Activated CD4-positive, alpha-beta T cell treated with anti-CD3 and anti-CD28 coated beads for 36 hours (primary cell): ENCODE data around the gene NHLRC4. TPM values are rescaled to one million over a fixed set of nuclear protein-coding genes. Genes with fewer than 3 reads are reported as not detected.
"Not testable (repeated sequence)": the region's sequence is repeated elsewhere in the genome, so short reads cannot be mapped to it uniquely, and the experiment has no call there.

Source experiments
- ATAC-seq: fragments of 200-7000 bp; cut with Tn5 transposase; one replicate; pipeline ENCODE4 v1.10.0; 2021; ENCODE audit warnings: mild to moderate bottlenecking, moderate library complexity
- CTCF ChIA-PET: fragments of 350-600 bp; sonication (Branson Sonifier 250); formaldehyde crosslinking; loops from one replicate; lab custom pipeline; 2021; ENCODE audit warnings: antibody characterized with exemption; lab: Charles Lee
- POLR2A ChIA-PET: fragments of 350-600 bp; sonication (Branson Sonifier 250); formaldehyde crosslinking; loops from one replicate; lab custom pipeline; 2021; ENCODE audit warnings: antibody characterized with exemption, inconsistent platforms; lab: Charles Lee
- DNase-seq: peaks from one replicate; pipeline ENCODE4 v3.0.0-alpha.2; 2020
- H3K27ac Mint-ChIP-seq: one replicate; pipeline ENCODE4 v1.8.0; 2021; ENCODE audit warnings: mixed read lengths
- H3K27me3 Mint-ChIP-seq: one replicate; pipeline ENCODE4 v1.8.0; 2021; ENCODE audit warnings: mixed read lengths
- H3K36me3 Mint-ChIP-seq: one replicate; pipeline ENCODE4 v1.8.0; 2021; ENCODE audit warnings: low read depth, mixed read lengths
- H3K4me1 Mint-ChIP-seq: one replicate; pipeline ENCODE4 v1.8.0; 2021; ENCODE audit warnings: mixed read lengths
- H3K4me3 Mint-ChIP-seq: one replicate; pipeline ENCODE4 v1.8.0; 2021; ENCODE audit warnings: mild to moderate bottlenecking, moderate library complexity, mixed read lengths
- H3K9me3 Mint-ChIP-seq: one replicate; pipeline ENCODE4 v1.8.0; 2021; ENCODE audit warnings: low read depth, mixed read lengths
- intact Hi-C, 2 experiments: fragments of 100-400 bp; cut with DNase I in 1 of 2; cut with micrococcal nuclease in 1 of 2; formaldehyde crosslinking; loops; one replicate each; pipeline versions ENCODE4 v1.14.2 to v1.15.1; 2022 to 2024; cut with DNase I, micrococcal nuclease
- total RNA-seq, 2 experiments: library from RNA; stranded (reverse); gene quantifications; one replicate each; pipeline ENCODE4 v1.2.3, GENCODE V29; 2021

Gene NHLRC4
- total RNA-seq, 2 experiments from 2014 or later: 0.19 to 0.87 TPM

DNA sequence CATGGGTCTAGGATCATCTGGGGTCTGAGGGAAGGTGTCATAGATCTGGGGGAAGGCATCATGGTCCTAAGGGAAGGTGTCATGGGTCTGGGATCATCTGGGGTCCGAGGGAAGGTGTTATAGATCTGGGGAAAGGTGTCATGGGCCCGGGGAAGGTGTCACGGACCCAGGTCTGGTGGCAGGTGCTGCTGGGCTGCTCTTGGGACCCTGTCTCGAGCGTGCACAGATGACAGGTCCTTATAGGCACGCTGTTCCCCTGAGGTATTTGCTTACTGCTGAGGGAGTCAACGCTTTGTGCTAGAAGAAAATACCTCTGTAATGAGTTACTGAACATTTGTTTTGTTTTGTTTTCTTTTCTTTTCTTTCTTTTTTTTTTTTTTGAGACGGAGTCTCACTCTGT, 24.4 kb downstream of the NHLRC4 start:
- H3K4me3 Mint-ChIP-seq: peak overlapping the region; percentile 79
- ChIA-PET CTCF (no interaction called here), POLR2A (no interaction called here)
- intact Hi-C loops: no loop called here
- H3K27ac Mint-ChIP-seq: peak overlapping the region; percentile 69
- no peaks in the 10 kb centered on the region for H3K27me3 Mint-ChIP-seq
- H3K4me1 Mint-ChIP-seq: peaks cover 25% of the 10 kb centered on the region
- H3K36me3 Mint-ChIP-seq: peaks cover 13% of the 10 kb centered on the region
- H3K9me3 Mint-ChIP-seq: no peaks in the 10 kb centered on the region
- DNase-seq: no peak
- ATAC-seq: no peak

DNA sequence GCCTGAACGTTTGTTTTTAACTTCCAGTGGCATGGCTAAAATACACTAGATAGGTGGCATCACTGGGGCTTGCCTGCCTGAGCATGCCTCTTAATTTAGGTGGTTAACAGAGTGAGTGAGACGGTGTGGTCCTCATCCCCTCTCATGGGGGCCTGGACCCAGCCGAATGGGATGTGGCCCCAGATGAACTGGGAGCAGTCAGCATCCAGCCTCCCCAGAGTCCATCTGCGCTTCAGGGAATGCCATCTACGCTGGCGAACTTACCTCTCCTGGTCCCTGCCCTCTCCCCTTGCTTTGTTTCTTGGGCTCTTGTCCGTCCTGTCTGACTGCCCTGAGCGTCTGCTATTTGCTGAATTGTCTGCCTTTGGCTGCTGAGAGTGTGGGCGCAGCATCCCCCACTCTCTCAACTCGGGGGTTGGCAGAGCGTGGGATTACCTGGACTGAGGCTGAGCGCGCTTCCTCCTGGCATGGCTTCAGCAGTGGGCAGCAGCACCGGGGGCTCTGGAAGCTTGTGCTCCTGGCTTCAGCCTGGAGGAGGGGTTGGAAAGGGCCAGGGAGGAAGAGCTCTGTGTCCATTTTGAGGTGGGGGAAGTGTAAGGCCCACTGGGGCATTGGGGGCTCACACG, 25.2 kb downstream of the NHLRC4 start:
- POLR2A ChIA-PET: no interaction called here
- CTCF ChIA-PET: interaction anchor here (1.0 kb wide), 1 partner anchor 18 kb away, joined by 4 read pairs; no protein-coding TSS in a partner anchor
- no peaks in the 10 kb centered on the region for H3K27me3 Mint-ChIP-seq
- DNase-seq (no peak), ATAC-seq (no peak)
- peaks cover 17% of the 10 kb centered on the region for H3K36me3 Mint-ChIP-seq
- peak overlapping the region; percentile 79 for H3K4me3 Mint-ChIP-seq
- H3K9me3 Mint-ChIP-seq: no peaks in the 10 kb centered on the region
- peaks cover 25% of the 10 kb centered on the region for H3K4me1 Mint-ChIP-seq
- intact Hi-C loops: no loop called here
- H3K27ac Mint-ChIP-seq: no peak overlapping the region

DNA sequence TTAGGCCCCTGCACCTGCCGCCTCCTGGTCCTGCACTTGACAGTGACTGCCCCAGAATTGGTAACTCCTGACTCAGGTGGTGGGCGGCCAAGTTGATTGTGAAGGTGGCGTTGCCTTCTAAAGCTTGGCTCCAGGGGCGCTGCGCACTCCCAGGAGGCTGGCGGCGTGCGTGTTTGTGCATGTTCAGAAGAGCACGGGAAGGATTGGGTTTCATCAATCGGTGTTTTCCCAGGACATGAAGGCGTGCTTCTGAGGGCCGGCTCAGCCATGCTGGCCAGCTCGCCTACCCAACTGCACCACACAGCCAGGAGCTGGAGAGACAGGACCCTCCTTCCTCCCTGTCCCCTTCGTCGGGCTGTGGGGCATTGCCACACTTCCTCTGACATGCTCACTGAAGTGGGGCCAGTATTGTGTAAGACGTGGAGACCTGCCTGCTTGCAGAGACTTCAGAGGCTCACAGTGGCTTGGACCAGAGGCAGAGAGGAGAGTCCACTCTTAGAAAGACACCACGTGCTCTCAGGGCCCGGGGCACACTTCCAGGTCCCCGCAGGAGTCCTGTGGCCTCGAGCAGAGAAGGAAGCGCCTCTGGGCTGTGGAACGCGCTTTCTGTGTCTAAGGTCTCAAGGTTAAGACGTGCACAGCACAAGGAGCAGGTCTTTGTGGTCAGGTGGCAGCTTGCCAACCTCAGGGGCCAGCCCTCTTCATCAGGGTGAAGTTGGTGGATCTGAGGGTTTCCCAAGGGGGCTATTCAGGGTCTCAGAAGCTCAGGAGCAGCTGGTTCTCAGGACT, 25.9 kb downstream of the NHLRC4 start:
- ChIA-PET POLR2A (no interaction called here), CTCF (interaction anchor here (0.7 to 1.0 kb wide), 2 partner anchors 17 to 194 kb away, joined by 3 to 4 read pairs; no protein-coding TSS in a partner anchor)
- Mint-ChIP-seq H3K27ac (no peak overlapping the region), H3K4me3 (no peak overlapping the region), H3K9me3 (no peaks in the 10 kb centered on the region), H3K36me3 (peaks cover 13% of the 10 kb centered on the region), H3K27me3 (no peaks in the 10 kb centered on the region), H3K4me1 (peaks cover 21% of the 10 kb centered on the region)
- ATAC-seq (no peak), DNase-seq (no peak)
- intact Hi-C loops: no loop called here

DNA sequence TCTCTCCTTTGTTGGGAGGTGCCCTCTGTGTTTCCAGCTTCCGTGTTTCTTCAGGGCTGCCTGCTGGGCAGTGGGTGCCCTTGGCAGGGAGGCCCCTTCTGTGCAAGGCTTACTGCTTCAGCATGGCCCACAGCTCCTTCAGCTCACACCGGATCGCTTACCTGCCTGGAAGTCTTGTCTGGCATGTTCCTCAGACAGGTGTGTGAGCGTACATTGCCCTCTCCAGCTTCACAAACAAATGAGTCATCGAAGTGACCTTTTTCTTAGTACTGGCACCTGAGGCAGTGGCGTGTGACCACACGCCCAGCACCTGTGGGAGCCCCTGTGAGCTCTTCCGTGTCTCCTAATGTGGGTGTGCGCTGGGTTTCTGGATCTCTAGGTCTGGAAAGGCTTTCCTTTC, 26.6 kb downstream of the NHLRC4 start:
- DNase-seq (no peak), ATAC-seq (no peak)
- ChIA-PET POLR2A (no interaction called here), CTCF (interaction anchor here (0.7 kb wide), 1 partner anchor 195 kb away, joined by 3 read pairs; no protein-coding TSS in a partner anchor)
- Mint-ChIP-seq H3K27me3 (no peaks in the 10 kb centered on the region), H3K4me1 (peaks cover 21% of the 10 kb centered on the region), H3K9me3 (no peaks in the 10 kb centered on the region), H3K27ac (no peak overlapping the region), H3K4me3 (no peak overlapping the region), H3K36me3 (peaks cover 7% of the 10 kb centered on the region)
- intact Hi-C loops: no loop called here

DNA sequence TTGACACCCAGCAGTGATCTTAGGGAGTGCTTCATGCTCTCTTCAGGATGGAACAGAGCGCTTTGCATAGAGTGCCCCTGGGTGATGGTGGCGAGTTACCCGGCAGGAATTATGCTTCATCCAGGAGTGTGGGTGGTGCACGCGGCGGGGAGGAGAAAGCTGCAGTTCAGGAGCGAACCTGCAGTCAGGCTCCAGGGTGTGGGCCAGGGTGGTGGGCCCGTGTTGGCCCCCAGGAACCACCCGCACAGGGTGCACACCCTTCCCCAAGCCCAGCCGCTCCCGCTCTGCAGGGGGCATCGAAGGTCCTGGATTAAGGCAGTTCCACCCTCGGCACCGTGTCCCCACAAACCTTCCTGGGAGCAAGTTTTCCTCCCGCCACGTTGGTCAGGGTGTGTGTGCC, 27.0 kb downstream of the NHLRC4 start:
- no peak for ATAC-seq
- peaks cover 4% of the 10 kb centered on the region for H3K36me3 Mint-ChIP-seq
- no peaks in the 10 kb centered on the region for H3K27me3 Mint-ChIP-seq
- H3K27ac Mint-ChIP-seq: no peak overlapping the region
- no peak for DNase-seq
- ChIA-PET POLR2A (no interaction called here), CTCF (interaction anchor here (0.7 kb wide), 1 partner anchor 195 kb away, joined by 3 read pairs; no protein-coding TSS in a partner anchor)
- H3K9me3 Mint-ChIP-seq: no peaks in the 10 kb centered on the region
- H3K4me3 Mint-ChIP-seq: no peak overlapping the region
- peaks cover 21% of the 10 kb centered on the region for H3K4me1 Mint-ChIP-seq
- intact Hi-C loops: no loop called here

DNA sequence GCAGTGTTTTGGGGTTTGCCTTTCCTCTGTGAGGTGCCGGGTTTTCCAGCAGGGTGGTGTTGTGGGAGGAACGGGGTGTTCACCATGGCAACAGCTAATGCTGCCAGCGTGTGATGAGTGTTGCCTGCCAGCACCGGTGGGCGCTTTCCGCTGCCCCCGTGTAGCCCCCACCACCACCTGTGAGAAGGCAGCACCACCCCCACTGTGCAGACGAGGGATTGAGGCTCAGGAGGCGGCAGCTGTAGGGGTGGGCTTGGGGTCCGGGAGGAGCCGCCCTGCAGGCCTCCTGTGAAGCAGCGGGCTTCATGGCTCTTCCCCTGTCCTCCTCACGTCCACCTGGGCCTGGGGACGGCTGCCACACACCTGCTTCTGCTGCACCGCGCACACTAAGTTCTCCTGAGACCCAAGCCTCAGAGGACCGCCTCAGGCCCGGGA, 28.3 kb downstream of the NHLRC4 start:
- intact Hi-C loops: no loop called here
- CTCF ChIA-PET: no interaction called here
- ATAC-seq (no peak), DNase-seq (no peak)
- Mint-ChIP-seq H3K27me3 (no peaks in the 10 kb centered on the region), H3K9me3 (no peaks in the 10 kb centered on the region), H3K36me3 (peaks cover 6% of the 10 kb centered on the region), H3K4me3 (no peak overlapping the region), H3K4me1 (peaks cover 21% of the 10 kb centered on the region), H3K27ac (no peak overlapping the region)
- POLR2A ChIA-PET: interaction anchor here (0.6 kb wide), 1 partner anchor 313 kb away, joined by 3 read pairs; no protein-coding TSS in a partner anchor

DNA sequence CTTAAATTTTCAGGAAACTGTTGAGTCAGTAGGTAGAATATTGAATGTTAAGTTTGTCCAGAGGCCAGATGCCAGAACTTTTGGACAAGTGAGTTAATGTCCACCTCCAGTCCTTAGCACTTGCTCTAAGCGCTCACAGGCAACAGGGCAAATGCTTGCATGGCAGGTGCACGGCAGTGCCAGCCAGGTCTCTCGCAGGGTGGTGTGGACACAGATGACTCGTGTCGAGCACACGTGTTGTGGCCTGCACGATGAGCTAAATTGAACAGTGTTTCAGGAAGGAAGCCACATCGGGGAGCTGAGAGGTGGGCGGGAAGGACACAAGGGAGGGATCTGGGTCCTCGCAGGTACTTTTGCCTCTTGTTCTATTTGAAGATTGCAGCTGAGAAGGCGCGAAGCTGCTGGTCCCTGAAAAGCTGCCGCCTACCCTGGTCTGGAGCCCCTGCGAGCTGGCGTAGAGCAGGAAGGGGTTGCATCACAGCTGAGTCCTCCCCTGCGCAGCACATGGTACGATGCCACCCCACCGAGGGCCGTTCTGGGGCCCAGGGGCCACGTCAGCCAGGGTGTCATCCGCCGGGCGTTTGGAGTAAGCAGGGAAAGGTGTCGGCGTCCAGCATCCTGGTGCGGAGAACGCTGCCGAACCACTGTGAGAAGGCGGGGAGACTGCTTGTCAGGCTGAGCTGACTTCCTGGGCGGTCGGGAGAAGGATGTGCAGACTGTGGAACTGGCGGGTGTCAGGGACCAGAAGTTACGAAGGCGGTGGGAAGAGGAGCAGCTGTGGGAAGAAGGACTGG, 29.3 kb downstream of the NHLRC4 start:
- ChIA-PET CTCF (no interaction called here), POLR2A (no interaction called here)
- H3K9me3 Mint-ChIP-seq: no peaks in the 10 kb centered on the region
- ATAC-seq (no peak), DNase-seq (no peak)
- no peak overlapping the region for H3K27ac Mint-ChIP-seq
- H3K36me3 Mint-ChIP-seq: peaks cover 6% of the 10 kb centered on the region
- intact Hi-C loops: no loop called here
- H3K27me3 Mint-ChIP-seq: no peaks in the 10 kb centered on the region
- no peak overlapping the region for H3K4me3 Mint-ChIP-seq
- peaks cover 14% of the 10 kb centered on the region for H3K4me1 Mint-ChIP-seq

DNA sequence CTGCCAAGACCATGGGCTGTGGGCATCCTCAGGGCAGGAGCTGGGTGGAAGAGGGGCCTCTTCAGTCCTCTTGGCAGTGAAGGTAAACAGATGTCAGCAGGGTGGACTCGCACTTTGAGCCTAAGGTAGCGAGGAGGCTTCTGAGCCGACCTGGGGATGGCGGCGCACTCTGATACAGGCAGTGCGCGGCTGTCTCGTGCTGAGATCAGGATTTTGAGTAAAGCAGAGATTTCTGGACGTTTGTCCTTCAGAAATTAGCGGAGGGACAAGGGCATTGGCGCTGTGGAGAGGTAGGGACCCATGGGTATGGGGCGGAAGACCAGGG, 29.9 kb downstream of the NHLRC4 start:
- Mint-ChIP-seq H3K27me3 (no peaks in the 10 kb centered on the region), H3K36me3 (peaks cover 6% of the 10 kb centered on the region), H3K9me3 (no peaks in the 10 kb centered on the region), H3K27ac (no peak overlapping the region), H3K4me1 (peaks cover 12% of the 10 kb centered on the region), H3K4me3 (no peak overlapping the region)
- ATAC-seq (no peak), DNase-seq (no peak)
- ChIA-PET CTCF (no interaction called here), POLR2A (no interaction called here)
- intact Hi-C loops: no loop called here

DNA sequence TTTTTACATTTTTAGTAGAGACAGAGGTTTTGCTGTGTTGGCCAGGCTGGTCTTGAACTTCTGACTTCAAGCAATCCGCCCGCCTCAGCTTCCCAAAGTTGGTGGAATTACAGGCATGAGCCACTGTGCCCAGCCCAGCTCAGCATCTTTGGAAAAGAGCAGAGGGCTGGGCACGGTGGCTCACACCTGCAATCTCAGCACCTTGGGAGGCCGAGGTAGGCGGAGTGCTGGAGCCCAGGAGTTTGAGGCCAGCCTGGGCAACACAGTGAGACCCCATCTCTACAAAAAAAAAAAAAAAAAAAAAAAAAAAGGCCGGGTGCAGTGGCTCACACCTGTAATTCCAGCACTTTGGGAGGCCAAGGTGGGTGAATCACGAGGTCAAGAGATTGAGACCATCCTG, 30.9 kb downstream of the NHLRC4 start:
- CTCF ChIA-PET: interaction anchor here (0.8 kb wide), 1 partner anchor 66 kb away, joined by 3 read pairs; no protein-coding TSS in a partner anchor
- intact Hi-C loops, POLR2A ChIA-PET, H3K36me3 Mint-ChIP-seq, H3K27me3 Mint-ChIP-seq, DNase-seq, H3K4me1 Mint-ChIP-seq, H3K27ac Mint-ChIP-seq, ATAC-seq, H3K9me3 Mint-ChIP-seq, H3K4me3 Mint-ChIP-seq: not testable (repeated sequence)

DNA sequence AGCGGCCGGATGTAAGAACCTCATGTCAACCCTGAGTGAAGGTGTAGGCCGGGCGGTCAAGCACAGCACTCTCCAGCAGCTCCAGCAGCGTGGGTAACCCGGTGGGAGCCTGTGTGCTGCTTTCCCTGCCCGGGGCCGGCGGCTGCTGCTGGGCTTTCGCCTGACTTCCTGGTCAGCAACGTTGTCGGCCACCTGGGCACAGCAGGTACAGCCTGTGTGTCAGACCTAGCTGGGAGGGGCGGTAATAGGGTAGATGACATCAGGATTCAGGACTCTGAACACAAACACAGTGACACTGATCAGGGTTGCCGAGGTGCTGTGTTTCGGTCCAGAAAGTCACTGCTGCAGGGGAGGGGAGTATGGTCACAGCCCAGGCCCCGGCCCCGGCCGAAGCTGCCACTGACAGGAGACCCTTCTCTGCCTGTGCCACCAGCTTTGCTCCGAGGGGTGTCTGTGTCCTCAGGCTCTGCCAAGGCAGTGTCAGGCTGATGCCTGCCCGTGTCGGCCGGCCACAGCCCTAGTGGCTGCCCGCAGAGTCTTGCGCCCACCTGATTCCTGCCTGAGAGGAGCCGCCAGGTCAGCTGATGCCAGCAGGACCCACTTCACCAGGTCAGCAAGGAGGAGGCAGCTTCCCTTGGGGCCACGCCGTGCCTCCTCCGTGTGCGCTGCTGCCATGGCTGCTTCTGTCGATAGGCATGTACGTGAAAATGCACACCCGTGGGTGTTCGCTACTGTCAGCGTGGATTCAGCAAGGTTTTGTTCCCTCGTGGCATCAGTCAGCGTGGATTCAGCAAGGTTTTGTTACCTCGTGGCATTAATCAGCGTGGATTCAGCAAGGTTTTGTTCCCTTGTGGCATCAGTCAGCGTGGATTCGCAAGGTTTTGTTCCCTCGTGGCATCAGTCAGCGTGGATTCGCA, 32.3 kb downstream of the NHLRC4 start:
- Mint-ChIP-seq H3K27ac (no peak overlapping the region), H3K36me3 (peaks cover 6% of the 10 kb centered on the region), H3K4me1 (peaks cover 14% of the 10 kb centered on the region), H3K9me3 (no peaks in the 10 kb centered on the region), H3K27me3 (no peaks in the 10 kb centered on the region), H3K4me3 (no peak overlapping the region)
- intact Hi-C loops: no loop called here
- no peak for ATAC-seq
- DNase-seq: no peak
- CTCF ChIA-PET: no interaction called here
- POLR2A ChIA-PET: interaction anchor here (0.6 kb wide), 1 partner anchor 27 kb away, joined by 5 read pairs; no protein-coding TSS in a partner anchor
